ENCODE data around the gene VIM.

GRCh38 chr10:17237149-17237527 is 9.1 kb downstream of the VIM start:
- TF ChIP-seq, protein P1, sequence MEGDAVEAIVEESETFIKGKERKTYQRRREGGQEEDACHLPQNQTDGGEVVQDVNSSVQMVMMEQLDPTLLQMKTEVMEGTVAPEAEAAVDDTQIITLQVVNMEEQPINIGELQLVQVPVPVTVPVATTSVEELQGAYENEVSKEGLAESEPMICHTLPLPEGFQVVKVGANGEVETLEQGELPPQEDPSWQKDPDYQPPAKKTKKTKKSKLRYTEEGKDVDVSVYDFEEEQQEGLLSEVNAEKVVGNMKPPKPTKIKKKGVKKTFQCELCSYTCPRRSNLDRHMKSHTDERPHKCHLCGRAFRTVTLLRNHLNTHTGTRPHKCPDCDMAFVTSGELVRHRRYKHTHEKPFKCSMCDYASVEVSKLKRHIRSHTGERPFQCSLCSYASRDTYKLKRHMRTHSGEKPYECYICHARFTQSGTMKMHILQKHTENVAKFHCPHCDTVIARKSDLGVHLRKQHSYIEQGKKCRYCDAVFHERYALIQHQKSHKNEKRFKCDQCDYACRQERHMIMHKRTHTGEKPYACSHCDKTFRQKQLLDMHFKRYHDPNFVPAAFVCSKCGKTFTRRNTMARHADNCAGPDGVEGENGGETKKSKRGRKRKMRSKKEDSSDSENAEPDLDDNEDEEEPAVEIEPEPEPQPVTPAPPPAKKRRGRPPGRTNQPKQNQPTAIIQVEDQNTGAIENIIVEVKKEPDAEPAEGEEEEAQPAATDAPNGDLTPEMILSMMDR (IDR thresholded peaks at IDR 0.05; ENCODE audit: low read length): no peak
- no peak for TF ChIP-seq EZH2 (IDR thresholded peaks at IDR 0.05; ENCODE audit: borderline replicate concordance, low read length)
